Neuronal stem cell (in vitro differentiated cells): ENCODE results near the gene PSG5.
"Not testable (repeated sequence)": the region's sequence is repeated elsewhere in the genome, so short reads cannot be mapped to it uniquely, and the experiment has no call there.

Experiments
- DNase-seq: peaks from one replicate; pipeline ENCODE4 v3.0.0-alpha.2; 2013; ENCODE audit warnings: low spot score
- H2AFZ ChIP-seq: one replicate; pipeline ENCODE4 v1.6.1; 2013; ENCODE audit warnings: mild to moderate bottlenecking, low read length, inconsistent platforms
- H2AK5ac ChIP-seq: 2 replicates; pipeline ENCODE4 v1.6.1; 2013; ENCODE audit warnings: low read depth, mild to moderate bottlenecking, inconsistent platforms, low read length, moderate library complexity, mixed read lengths
- H2BK120ac ChIP-seq: 2 replicates; pipeline ENCODE4 v1.6.1; 2013; ENCODE audit warnings: low read depth, mild to moderate bottlenecking, inconsistent platforms, low read length, moderate library complexity, mixed read lengths
- H2BK12ac ChIP-seq: one replicate; pipeline ENCODE4 v1.6.1; 2013; ENCODE audit warnings: low read length, inconsistent platforms
- H2BK15ac ChIP-seq: 2 replicates; pipeline ENCODE4 v1.6.1; 2013; ENCODE audit warnings: mild to moderate bottlenecking, low read length, inconsistent platforms, mixed read lengths
- H2BK5ac ChIP-seq: one replicate; pipeline ENCODE4 v1.6.1; 2013; ENCODE audit warnings: inconsistent platforms, mild to moderate bottlenecking, low read length, moderate library complexity
- H3K14ac ChIP-seq: one replicate; pipeline ENCODE4 v1.6.1; 2013; ENCODE audit warnings: low read length, inconsistent platforms
- H3K18ac ChIP-seq: 2 replicates; pipeline ENCODE4 v1.6.1; 2013; ENCODE audit warnings: low read length, inconsistent platforms
- H3K23ac ChIP-seq: 2 replicates; pipeline ENCODE4 v1.6.1; 2013; ENCODE audit warnings: low read depth, mild to moderate bottlenecking, mixed read lengths, low read length, inconsistent platforms; ENCODE audit not compliant: poor library complexity
- H3K27ac ChIP-seq: replicated peaks from 3 replicates; pipeline ENCODE4 v1.5.1; 2013; ENCODE audit warnings: low read length, inconsistent platforms
- H3K27me3 ChIP-seq, 3 experiments: 2 replicates each; pipeline ENCODE4 v1.6.1; 2013; ENCODE audit warnings: low read length in 3 of 3, mild to moderate bottlenecking in 2 of 3, inconsistent platforms in 1 of 3, low read depth in 1 of 3, mixed read lengths in 1 of 3, moderate library complexity in 1 of 3; ENCODE audit not compliant: control insufficient read depth in 3 of 3, insufficient read depth in 3 of 3
- H3K36me3 ChIP-seq, 2 donors: replicated peaks in 1 of 2; 2 replicates each; pipeline ENCODE4 v1.6.1; 2013; ENCODE audit warnings: low read length in 2 of 2; ENCODE audit not compliant: control insufficient read depth in 2 of 2, insufficient read depth in 2 of 2
- H3K4ac ChIP-seq: 2 replicates; pipeline ENCODE4 v1.6.1; 2013; ENCODE audit warnings: inconsistent platforms, mild to moderate bottlenecking, low read length, moderate library complexity
- H3K4me1 ChIP-seq, 2 donors: 1 replicate in 1 of 2; 2 replicates in 1 of 2; pipeline ENCODE4 v1.6.1; 2013; ENCODE audit warnings: low read length in 2 of 2, low read depth in 1 of 2; ENCODE audit not compliant: control insufficient read depth in 2 of 2, insufficient read depth in 1 of 2
- H3K4me2 ChIP-seq: one replicate; pipeline ENCODE4 v1.6.1; 2013; ENCODE audit warnings: mild to moderate bottlenecking, low read length, inconsistent platforms; ENCODE audit not compliant: insufficient read depth, poor library complexity, severe bottlenecking
- H3K4me3 ChIP-seq, 2 donors: 2 replicates each; pipeline ENCODE4 v1.5.1; 2013; ENCODE audit warnings: low read length in 2 of 2, mild to moderate bottlenecking in 2 of 2, inconsistent platforms in 1 of 2, moderate library complexity in 1 of 2
- H3K79me1 ChIP-seq: one replicate; pipeline ENCODE4 v1.6.1; 2013; ENCODE audit warnings: low read depth, mild to moderate bottlenecking, inconsistent platforms, low read length, moderate library complexity
- H3K9ac ChIP-seq: one replicate; pipeline ENCODE4 v1.6.1; 2013; ENCODE audit warnings: mild to moderate bottlenecking, low read depth, low read length, inconsistent platforms; ENCODE audit not compliant: poor library complexity
- H3K9me3 ChIP-seq, 2 donors: replicated peaks in 1 of 2; 2 replicates each; pipeline versions ENCODE3 to v1.6.1; 2013; ENCODE audit warnings: low read length in 2 of 2, mild to moderate bottlenecking in 2 of 2, inconsistent platforms in 1 of 2, low read depth in 1 of 2, mixed read lengths in 1 of 2, moderate library complexity in 1 of 2; ENCODE audit not compliant: control insufficient read depth in 2 of 2, insufficient read depth in 1 of 2
- H4K8ac ChIP-seq: one replicate; pipeline ENCODE4 v1.6.1; 2013; ENCODE audit warnings: low read depth, mild to moderate bottlenecking, inconsistent platforms, low read length, moderate library complexity
- H4K91ac ChIP-seq: one replicate; pipeline ENCODE4 v1.6.1; 2013; ENCODE audit warnings: low read length, low read depth, mild to moderate bottlenecking, inconsistent platforms; ENCODE audit not compliant: poor library complexity
- WGBS, 2 donors: extraction: QIAGEN DNeasy Blood & Tissue Kit; methylation state at CpG; one replicate each; pipeline ENCODE4 v1.1.7; 2013; ENCODE audit warnings: missing lambda C conversion rate in 2 of 2, mixed read lengths in 1 of 2; ENCODE audit not compliant: insufficient read length in 2 of 2, insufficient replicate concordance in 1 of 2; ENCODE audit errors: extremely low coverage in 2 of 2; 5-methylcytosine and 5-hydroxymethylcytosine counted together

The PSG5 gene

DNA sequence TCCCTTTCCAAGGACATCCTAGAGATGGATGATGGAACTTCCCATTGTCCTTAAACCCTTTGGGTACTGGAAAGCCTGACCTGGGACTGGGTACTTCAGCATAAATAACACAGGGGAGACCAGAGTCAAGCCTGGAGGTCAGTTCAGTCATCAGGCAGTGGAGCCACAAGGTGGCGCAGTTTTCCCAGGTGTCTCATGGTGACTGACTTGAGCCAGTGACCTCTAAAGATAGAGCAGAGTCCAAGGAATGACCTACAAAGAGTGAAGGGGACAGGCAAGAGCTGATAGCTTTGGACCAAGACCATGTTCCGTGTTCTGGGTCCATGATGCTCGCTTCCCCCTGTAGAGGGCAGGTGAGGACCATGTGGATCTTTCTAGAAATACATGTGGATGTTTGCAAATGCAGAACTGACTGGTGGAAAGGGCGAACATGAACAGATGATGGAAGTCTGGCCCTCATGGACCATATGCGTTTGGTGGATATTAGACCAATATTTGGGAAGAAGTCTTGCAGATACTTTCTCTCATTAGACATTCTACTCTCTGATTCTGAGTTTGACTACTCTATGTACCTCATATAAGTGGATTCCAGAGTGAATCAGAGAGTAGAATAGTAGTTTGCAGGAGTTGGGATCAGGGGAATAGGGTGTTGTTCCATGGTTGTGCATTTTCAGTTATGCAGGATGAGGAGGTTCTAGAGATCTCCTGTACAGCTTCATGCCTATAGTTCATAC, 12.5 kb upstream of the PSG5 start:
- not testable (repeated sequence) for H3K79me1 ChIP-seq, H3K27ac ChIP-seq, H3K4me2 ChIP-seq, H3K4me3 ChIP-seq, H3K18ac ChIP-seq, H3K36me3 ChIP-seq, H2AK5ac ChIP-seq, DNase-seq, H3K4ac ChIP-seq, H2BK5ac ChIP-seq, H3K9me3 ChIP-seq, H2BK12ac ChIP-seq, H3K27me3 ChIP-seq, H2BK120ac ChIP-seq, H4K91ac ChIP-seq, H3K9ac ChIP-seq, H4K8ac ChIP-seq, H2BK15ac ChIP-seq, H3K23ac ChIP-seq, H2AFZ ChIP-seq, H3K14ac ChIP-seq, H3K4me1 ChIP-seq
- WGBS, 2 donors, result no CpG with 5 or more reads among the region's 5 CpGs

- not testable (repeated sequence) for H3K27ac ChIP-seq, H3K36me3 ChIP-seq, H3K79me1 ChIP-seq, H4K91ac ChIP-seq, H3K27me3 ChIP-seq, H2BK15ac ChIP-seq, H3K4me1 ChIP-seq, H4K8ac ChIP-seq, H2AFZ ChIP-seq, H3K23ac ChIP-seq, H2BK5ac ChIP-seq, H3K14ac ChIP-seq, H3K4me2 ChIP-seq, H3K9ac ChIP-seq, DNase-seq, H2AK5ac ChIP-seq, H3K9me3 ChIP-seq, H3K18ac ChIP-seq, H2BK120ac ChIP-seq, H3K4ac ChIP-seq, H3K4me3 ChIP-seq, H2BK12ac ChIP-seq
- no CpG with 5 or more reads among the region's 7 CpGs for WGBS, 2 donors
Measured at GRCh38 chr19:43197666-43198397, 11.5 kb upstream of the PSG5 start.

DNA sequence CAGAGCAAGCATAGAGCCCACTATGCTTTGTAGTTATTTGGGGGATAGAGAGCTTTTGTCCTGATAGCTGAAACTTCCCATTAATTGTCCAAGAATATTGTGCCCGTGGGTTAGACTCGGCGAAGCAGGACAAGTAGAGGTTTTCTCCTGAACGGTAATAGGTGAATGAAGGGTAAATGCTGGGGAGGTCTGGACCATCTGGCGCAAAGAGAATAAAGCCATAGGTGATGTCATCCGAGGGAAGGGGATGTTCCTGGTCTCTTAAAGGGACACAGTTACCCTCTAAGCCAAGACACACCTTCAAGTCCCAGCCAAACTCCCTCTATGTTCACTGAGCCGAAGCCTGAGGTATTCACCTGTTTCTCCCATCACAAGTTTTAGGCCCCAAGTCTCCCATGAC, 8.1 kb upstream of the PSG5 start:
- not testable (repeated sequence) for H2AFZ ChIP-seq
- no CpG with 5 or more reads among the region's 7 CpGs for WGBS, 2 donors

DNA sequence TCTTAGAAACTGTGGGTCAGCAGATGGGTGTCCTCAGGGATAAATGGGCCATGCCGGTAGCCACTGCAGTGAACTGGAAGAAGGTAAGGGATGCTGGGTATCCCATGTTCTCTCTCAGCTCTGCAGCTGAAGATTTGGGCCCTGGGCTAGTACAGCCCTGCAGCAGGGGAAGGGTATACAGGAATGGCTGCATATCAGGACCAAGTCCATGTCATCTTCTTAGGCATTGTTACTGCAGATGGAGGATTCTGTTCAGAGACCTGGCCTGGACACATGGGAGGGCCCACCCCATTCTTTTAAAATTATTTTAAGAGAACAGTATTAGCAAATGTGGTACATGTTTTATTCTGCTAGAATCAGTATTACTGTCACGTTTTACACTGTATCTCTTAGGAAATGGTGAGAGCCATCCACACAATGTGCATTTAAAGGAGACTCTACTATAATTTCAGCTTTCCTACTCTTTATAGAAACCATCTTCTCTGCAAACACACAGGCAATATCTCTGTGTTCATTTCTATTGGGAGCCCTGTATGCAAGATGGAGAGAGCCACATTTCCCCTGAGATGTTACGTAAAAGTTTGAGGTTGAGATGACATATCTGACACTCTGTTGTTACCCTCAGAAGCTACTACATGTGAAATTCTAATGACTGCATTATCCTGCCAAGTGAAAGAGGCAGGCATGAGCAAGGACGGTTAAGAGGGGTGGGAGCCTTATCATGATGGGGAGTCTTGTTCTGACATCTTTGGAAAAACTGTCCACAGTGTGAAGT, 6.2 kb upstream of the PSG5 start:
- no CpG with 5 or more reads among the region's 4 CpGs for WGBS, 2 donors
- H3K18ac ChIP-seq, H4K91ac ChIP-seq, DNase-seq, H2BK120ac ChIP-seq, H3K36me3 ChIP-seq, H3K4me1 ChIP-seq, H3K4ac ChIP-seq, H3K27ac ChIP-seq, H2AK5ac ChIP-seq, H3K79me1 ChIP-seq, H3K4me3 ChIP-seq, H3K27me3 ChIP-seq, H2BK5ac ChIP-seq, H3K23ac ChIP-seq, H2BK12ac ChIP-seq, H2AFZ ChIP-seq, H3K14ac ChIP-seq, H2BK15ac ChIP-seq, H3K9ac ChIP-seq, H3K9me3 ChIP-seq, H3K4me2 ChIP-seq, H4K8ac ChIP-seq: not testable (repeated sequence)

More for the DNA sequence above, 8.1 kb upstream of the PSG5 start:
- H3K23ac ChIP-seq, H2BK120ac ChIP-seq, H2BK15ac ChIP-seq, H3K4me1 ChIP-seq, DNase-seq, H2BK5ac ChIP-seq, H3K4me3 ChIP-seq, H2AK5ac ChIP-seq, H3K4ac ChIP-seq, H3K9ac ChIP-seq, H2BK12ac ChIP-seq, H3K9me3 ChIP-seq, H3K14ac ChIP-seq, H3K27ac ChIP-seq, H4K91ac ChIP-seq, H3K4me2 ChIP-seq, H3K36me3 ChIP-seq, H3K18ac ChIP-seq, H4K8ac ChIP-seq, H3K79me1 ChIP-seq, H3K27me3 ChIP-seq: not testable (repeated sequence)
